Mucosa of descending colon (tissue), 3 donors: ENCODE measurements around the gene ARAP2. TPM values are rescaled to one million over a fixed set of nuclear protein-coding genes. Genes with fewer than 3 reads are reported as not detected.
A peak's percentile ranks its signal among the peaks of the same experiment; 100 is the strongest.

ENCODE experiments used
- ATAC-seq: fragments of 200-7000 bp; cut with Tn5 transposase; one replicate; pipeline ENCODE4 v1.9.1; 2020; ENCODE audit warnings: mild to moderate bottlenecking, moderate library complexity
- DNase-seq, 3 donors: peaks; one replicate each; pipeline ENCODE4 v3.0.0-alpha.2; 2020
- H3K36me3 ChIP-seq: fragments of 200-600 bp; one replicate; pipeline ENCODE4 v1.8.0; 2021; ENCODE audit warnings: low read depth, mild to moderate bottlenecking
- H3K4me1 ChIP-seq: fragments of 200-600 bp; one replicate; pipeline ENCODE4 v1.8.0; 2021; ENCODE audit warnings: low read depth, mild to moderate bottlenecking
- H3K4me3 ChIP-seq: fragments of 200-600 bp; one replicate; pipeline ENCODE4 v1.8.0; 2021; ENCODE audit warnings: mild to moderate bottlenecking
- H3K9me3 ChIP-seq: fragments of 200-600 bp; one replicate; pipeline ENCODE4 v1.8.0; 2021; ENCODE audit warnings: mild to moderate bottlenecking
- CTCF ChIP-seq: fragments of 200-600 bp; IDR thresholded peaks from one replicate; pipeline ENCODE4 v1.8.0; 2022; ENCODE audit warnings: antibody characterized with exemption, mild to moderate bottlenecking
- intact Hi-C, 2 donors: fragments of 100-400 bp; cut with DNase I in 1 of 2; cut with micrococcal nuclease in 1 of 2; formaldehyde crosslinking; loops; one replicate each; pipeline versions ENCODE4 v1.11.0 to v1.11.1; 2022; cut with DNase I, micrococcal nuclease
- total RNA-seq, 3 donors: library from RNA; stranded (reverse); fragmentation: NEBNext Ultra II Directional in 2 of 3; extraction: Animal tissue kit (Norgen Biotek cat#: 25700) in 2 of 3; gene quantifications; one replicate each; pipeline versions ENCODE4 v1.2.1 to v1.2.4, GENCODE V29; 2021 to 2023
- donor health status: DM: no; HTN: no; CAD: no; lungs with moderate emphysema.
- donor health status: DM: no; HTN: no; CAD: no.
- donor health status: DM: no; HTN: yes; CAD: no.

ARAP2 gene
- total RNA-seq, 3 donors from 2014 or later, result 21.7 to 27.9 (median 22.5) TPM

- no peaks in the 10 kb centered on the region for H3K4me1 ChIP-seq
- ATAC-seq, result no peak
- no peaks in the 10 kb centered on the region for H3K9me3 ChIP-seq
- intact Hi-C loops, result no loop called here
- H3K36me3 ChIP-seq, result no peaks in the 10 kb centered on the region
- H3K4me3 ChIP-seq, result no peak overlapping the region
- no peak for DNase-seq
- TF ChIP-seq CTCF, result no peak
Observed at GRCh38 chr4:36196145-36196913, 48.0 kb downstream of the ARAP2 start.

- intact Hi-C loops, result no loop called here
- no peak overlapping the region for H3K4me3 ChIP-seq
- H3K9me3 ChIP-seq, result no peaks in the 10 kb centered on the region
- no peaks in the 10 kb centered on the region for H3K4me1 ChIP-seq
- TF ChIP-seq CTCF, result no peak
- ATAC-seq (no peak), DNase-seq (no peak)
- H3K36me3 ChIP-seq, result no peaks in the 10 kb centered on the region
Observed at GRCh38 chr4:36192922-36193321, 51.4 kb downstream of the ARAP2 start.

DNA sequence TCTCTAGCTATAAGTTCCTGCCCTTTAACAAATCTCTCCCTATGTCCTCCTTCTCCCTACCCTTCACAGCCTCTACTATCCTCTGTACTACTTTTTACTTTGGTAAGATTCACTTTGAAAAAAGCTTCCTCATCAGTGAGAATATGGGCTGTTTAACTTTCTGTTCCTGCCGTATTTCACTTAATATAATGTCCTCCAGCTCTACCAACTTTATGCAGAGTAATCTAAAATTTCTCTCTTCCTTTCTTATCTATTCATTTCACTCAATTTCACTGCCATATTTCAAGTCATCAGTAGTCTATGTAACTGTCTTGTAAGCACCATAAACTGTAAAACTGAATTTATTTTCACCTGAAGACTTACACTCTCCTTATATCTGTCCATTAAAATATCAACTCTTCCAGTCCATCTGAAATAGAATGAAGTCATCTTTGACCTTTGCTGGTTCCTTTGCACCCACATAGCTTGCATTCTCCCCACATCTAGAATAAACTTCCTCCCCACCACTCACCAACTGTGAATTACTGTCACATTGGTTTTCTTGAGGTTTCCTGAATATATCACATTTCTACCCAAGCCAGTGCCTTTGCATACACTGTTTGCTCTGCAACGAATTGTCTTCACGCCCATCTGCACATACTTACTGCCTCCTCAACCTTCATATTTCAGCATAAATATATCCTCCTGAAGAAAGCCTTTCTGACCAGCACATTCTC lies 54.6 kb downstream of the ARAP2 start:
- intact Hi-C loops, result no loop called here
- ATAC-seq (peak; percentile 67), DNase-seq (peak in 1 of 3 donors; percentile 8)
- Histone ChIP-seq H3K4me1 (no peaks in the 10 kb centered on the region), H3K4me3 (no peak overlapping the region), H3K9me3 (no peaks in the 10 kb centered on the region), H3K36me3 (no peaks in the 10 kb centered on the region)
- TF ChIP-seq CTCF, result no peak

DNA sequence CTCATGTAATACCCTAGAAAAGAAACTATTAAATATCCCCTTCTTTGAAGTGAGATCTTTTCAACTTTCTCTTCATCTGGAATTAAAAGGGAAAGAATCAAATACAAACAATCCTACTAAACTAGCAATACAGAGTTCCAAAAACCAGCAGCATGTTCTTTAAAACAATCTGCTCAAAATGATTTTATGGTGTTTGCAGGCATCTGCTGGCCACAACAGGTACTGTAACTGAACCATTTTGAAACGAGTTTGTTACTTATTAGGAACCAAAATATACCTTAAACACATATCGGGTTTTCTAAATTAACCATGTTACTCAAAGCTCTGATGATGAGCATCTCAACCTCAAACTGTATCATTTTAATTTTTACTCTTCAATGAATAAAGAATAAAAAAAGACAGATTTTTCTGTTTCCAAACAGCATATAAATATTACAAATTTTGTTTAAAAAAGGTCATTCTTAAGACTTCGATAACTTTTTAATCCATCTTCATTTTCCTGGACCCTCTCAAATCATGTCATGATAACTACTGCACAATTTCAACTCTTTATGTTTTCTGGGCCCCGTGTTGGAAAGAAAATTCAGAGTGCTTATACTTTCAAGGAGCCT lies 56.5 kb downstream of the ARAP2 start:
- intact Hi-C loops, result no loop called here
- Histone ChIP-seq H3K36me3 (no peaks in the 10 kb centered on the region), H3K9me3 (no peaks in the 10 kb centered on the region), H3K4me1 (no peaks in the 10 kb centered on the region), H3K4me3 (no peak overlapping the region)
- TF ChIP-seq CTCF, result peak; percentile 13
- DNase-seq, result peak in 1 of 3 donors; percentile 17
- no peak for ATAC-seq

DNA sequence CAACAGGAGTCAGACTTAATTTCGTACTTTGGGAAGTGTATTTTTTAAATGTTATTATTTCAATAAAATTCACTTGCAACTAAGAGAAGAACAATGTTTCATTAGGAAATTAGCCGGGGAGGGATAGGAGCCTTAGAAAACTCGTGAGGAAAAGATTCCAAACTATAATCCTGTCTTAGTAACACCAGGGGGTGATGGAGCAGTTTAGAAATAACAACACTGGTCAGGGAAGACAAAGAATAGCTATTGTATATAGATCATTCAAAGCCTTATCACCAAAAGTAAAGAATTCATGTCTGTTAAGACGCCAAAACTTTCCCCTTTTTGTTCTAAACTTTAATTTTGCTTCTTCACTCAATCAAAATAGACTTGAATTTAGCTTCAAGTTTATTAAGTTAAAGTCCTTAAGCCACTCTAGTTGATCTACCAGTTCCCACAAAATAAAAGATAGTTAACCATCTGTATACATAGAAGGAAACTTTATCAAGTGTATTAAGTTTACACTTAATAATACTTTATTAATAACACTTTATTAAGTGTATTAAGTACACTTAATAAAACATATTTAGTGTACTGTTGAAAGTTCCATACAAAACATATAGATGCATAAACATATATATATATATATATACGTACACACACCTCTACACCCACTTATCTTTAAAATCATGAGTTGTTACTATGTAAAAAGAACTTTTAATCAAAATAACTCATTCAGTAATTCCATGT lies 60.5 kb downstream of the ARAP2 start:
- no peaks in the 10 kb centered on the region for H3K4me1 ChIP-seq
- TF ChIP-seq CTCF, result no peak
- intact Hi-C loops, result no loop called here
- DNase-seq (no peak), ATAC-seq (no peak)
- no peaks in the 10 kb centered on the region for H3K36me3 ChIP-seq
- no peaks in the 10 kb centered on the region for H3K9me3 ChIP-seq
- no peak overlapping the region for H3K4me3 ChIP-seq
